Endometrial microvascular endothelial cells (primary cell): ENCODE measurements around the gene CCR5. TPM values are rescaled to one million over a fixed set of nuclear protein-coding genes. Genes with fewer than 3 reads are reported as not detected.
"Not testable (repeated sequence)": the region's sequence is repeated elsewhere in the genome, so short reads cannot be mapped to it uniquely, and the experiment has no call there.

Experiments used
- in situ Hi-C: cut with HindIII; loops from 2 replicates; pipeline ENCODE4 v1.10.0; 2017; ENCODE audit warnings: low sequenced_read_pairs, low pct_unique_long_range_greater_than_20kb; ENCODE audit errors: inconsistent ontology term
- total RNA-seq: library from RNA; depleted of rRNA; stranded (reverse); fragments of >200 nt; gene quantifications from one replicate; pipeline ENCODE4 v1.2.3, GENCODE V29; 2015; ENCODE audit errors: inconsistent ontology term

CCR5 gene
- total RNA-seq, 1 donor from 2014 or later: not detected

DNA sequence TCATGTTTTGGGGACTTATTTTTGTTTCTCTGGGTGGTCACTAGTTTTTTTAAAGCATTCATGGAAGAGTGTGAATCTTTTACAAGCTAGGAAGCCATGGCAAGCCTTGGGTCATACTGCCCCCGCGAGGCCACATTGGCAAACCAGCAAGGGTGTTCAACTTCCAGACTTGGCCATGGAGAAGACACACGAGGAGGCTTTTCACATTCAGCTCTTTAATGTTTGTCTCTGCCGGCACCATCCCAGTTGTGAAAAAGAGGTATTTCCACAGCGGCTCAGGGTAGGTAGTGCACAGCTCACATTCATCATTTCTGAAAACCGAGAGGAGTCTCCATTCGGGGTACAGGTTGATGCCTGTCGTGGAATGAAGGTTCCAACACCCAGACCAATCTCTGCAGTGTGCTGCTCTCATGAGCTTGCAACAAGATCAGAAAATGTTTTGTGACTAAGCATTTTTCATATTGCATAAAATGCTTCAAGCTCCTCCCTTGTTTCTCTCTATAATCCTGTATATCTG is 7.7 kb downstream of the CCR5 start:
- in situ Hi-C loops: no loop called here

DNA sequence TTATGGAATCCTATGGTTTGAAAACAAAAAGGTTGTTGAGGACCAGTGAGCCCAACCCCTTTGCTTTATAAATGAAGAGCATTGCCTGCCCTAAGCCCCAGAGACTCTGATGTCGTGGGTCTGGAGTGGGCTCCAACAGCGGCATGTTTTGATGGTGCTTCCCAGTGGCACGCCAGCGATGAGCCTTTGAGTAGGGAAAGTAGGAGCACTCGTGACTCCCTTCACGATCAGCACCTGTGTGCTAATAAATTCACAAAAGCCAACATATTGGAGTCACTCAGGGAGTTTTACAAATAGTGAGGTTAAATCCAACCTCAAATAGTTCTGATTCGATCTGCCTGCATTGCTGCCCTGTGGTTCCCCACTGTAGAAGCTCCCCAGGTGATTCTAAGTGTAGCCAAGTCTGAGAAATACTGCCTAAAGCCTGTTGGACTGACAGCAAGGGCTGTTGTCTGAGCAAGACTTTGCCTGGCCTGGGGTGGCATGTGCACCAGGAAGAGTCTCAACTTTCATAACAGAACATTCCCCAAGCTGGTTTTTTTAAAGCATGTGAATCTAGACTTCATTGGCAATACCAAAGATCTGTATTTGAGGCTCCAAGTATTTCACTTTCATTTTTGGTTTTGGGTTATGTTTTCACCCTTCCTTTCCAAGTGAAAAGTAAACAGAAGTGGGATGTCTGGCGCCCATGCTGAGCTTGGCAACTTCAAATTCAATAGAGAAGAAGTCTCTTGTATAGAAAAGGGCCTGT is 9.9 kb downstream of the CCR5 start:
- in situ Hi-C loops: no loop called here

DNA sequence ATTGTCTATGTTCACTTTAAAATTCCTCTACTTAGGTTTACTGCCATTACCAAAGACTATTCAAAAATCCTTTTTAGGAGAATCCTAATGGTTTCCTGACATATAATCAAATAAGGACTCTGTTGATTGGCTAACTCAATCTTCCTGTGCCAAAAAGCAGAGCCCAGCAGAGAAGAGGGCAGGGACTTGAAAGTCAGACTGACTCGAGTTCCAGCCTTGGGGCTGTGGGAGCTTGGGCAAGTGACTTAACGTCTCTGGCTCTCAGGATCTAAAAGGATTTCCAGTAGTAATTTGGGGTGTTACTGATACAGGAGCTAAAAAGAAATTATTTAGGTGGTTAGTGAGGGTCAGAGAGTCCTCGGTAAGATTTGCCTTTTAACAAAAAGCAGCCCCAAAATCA is 10.9 kb downstream of the CCR5 start:
- in situ Hi-C loops: no loop called here

DNA sequence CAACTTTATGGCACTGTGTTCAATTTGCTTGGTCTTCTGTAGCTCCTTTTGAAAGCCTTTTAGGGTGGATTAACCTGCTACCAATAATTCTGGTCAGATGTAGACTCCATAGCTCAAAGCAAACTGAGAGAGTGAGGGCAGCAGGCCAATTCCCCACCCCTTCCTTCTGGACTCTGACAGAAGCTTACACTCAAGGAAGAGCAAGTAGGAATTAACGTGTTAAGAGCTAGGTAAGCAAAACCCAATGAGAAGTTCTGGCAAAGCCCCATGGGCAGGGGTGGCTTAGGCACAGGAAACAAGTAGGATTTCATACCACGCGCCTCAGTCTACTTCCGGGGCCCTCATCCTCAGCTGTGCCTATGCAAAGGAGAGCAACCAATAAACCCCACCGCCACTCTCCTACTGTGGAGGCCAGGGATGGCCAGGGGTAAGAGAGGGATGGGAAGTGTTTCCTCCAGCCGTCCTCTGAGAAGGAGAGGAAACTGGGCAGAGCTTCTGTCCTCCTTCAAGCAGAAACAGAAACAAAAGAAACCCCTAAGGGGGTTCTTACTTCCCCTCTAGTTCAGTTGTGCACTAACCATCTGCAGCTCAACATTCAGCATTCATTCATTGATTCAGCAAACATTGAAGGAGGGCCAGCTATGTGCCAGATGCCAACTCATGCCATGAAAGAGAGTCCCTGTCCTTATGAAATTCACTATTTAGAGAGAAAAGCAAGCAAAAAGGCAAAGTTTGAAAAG is 12.6 kb downstream of the CCR5 start:
- in situ Hi-C loops: no loop called here

DNA sequence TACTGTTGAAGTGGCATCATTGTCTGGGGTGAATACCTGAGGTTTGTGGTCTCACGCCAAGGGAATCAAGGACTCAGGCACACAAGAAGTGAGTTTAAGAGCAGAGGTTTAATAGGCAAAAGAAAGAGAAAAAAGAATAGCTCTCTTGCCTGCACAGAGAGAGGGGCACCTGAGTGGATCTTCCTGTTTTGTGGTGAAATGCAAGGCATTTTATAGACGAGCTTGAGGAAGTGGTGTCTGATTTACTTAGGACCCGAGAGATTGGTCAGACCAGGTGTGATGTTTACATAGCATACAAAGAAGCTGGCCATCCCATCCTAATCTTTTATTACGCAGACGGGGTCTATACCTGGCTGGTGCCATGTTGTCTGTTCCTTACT is 13.2 kb downstream of the CCR5 start:
- in situ Hi-C loops: no loop called here

DNA sequence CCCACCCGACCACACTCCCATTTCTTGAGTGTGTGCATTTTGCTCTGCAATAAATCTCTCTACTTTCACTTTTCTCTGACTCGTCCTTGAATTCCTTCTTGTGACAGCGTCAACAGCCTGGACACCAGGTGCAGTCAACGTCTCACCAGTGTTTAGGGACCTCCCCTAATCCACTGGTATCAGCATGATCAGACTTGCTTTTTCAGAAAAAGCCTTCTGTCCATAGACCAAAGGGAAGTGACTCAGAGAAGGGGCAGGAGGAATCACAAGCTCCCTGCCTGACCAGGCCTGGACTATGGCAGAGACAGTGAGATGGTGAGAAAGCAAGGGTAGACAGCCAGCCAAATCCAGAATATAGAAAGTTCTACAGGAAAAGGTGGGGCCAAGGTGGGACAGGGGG is 15.5 kb downstream of the CCR5 start:
- in situ Hi-C loops: no loop called here

DNA sequence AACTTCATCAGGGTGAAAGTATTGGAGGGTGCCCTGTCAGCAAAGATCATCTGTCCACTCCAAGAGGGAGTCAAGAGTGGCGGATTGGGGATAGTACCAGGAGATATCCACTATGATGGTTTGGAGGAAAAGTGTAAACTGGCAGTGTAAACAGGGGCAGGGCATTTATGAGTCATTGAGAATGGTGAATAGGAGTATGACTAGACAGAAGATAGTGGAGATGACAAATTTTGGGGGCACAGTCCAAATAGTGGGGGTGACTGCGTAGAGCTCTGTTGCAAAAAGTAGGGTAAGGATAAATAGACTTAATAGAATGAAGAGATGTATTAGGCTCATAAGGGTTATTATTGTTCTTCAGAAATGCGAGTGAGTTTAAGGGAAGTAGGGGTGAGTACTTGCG is 18.1 kb downstream of the CCR5 start:
- in situ Hi-C loops: not testable (repeated sequence)

DNA sequence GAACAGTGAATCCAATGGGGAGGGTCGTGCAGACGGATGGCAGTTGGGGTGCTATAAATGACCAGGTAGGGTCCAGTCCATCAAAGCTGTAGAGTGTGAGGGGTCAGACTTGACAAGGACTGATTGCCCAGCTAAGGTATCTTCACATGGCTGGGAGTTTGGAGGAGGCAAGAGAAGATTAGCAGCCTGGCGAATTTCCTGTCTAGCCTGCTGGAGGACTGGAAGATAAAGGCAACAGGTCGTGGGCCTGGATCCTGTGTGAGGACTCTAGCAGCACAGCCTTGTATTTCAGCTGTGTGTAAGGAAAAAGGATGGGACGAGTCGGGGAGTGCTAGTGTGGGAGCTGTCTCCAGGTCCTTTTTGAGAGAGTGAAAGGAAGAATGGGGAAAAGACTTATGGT is 18.6 kb downstream of the CCR5 start:
- in situ Hi-C loops: no loop called here

DNA sequence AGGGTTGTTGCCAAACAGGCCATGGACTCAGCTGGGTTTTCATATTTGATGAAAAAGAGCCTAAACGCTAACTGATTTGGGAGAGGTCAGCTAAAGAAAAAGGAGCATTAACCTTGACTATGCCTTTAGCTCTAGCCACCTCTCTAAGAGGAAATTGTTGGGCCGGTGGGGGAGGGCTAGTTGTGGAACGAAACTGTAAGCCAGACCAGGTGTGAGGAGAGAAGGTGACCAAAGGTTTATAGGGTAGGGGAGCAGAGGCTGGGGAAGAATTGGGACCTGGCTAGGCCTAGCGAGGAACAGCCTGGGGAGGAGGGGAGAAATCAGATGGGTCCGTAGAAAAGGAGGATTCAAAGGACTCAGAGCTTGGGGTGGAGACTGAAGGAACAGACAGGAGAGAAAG is 20.8 kb downstream of the CCR5 start:
- in situ Hi-C loops: not testable (repeated sequence)

DNA sequence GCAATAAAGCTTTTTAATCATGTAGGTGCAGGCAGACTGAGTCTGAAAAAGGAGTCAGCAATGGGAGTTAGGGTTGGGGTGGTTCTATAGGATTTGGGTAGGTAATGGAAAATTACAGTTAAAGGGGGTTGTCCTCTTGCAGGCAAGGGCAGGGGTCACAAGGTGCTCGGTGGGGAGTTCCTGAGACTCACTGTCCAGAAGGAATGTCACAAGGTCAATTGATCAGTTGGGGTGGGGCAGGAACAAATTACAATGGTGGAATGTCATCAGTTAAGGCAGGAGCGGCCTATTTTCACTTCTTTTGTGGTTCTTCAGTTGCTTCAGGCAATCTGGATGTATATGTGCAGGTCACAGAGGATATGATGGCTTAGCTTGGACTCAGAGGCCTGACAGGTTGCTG is 22.3 kb downstream of the CCR5 start:
- in situ Hi-C loops: no loop called here

DNA sequence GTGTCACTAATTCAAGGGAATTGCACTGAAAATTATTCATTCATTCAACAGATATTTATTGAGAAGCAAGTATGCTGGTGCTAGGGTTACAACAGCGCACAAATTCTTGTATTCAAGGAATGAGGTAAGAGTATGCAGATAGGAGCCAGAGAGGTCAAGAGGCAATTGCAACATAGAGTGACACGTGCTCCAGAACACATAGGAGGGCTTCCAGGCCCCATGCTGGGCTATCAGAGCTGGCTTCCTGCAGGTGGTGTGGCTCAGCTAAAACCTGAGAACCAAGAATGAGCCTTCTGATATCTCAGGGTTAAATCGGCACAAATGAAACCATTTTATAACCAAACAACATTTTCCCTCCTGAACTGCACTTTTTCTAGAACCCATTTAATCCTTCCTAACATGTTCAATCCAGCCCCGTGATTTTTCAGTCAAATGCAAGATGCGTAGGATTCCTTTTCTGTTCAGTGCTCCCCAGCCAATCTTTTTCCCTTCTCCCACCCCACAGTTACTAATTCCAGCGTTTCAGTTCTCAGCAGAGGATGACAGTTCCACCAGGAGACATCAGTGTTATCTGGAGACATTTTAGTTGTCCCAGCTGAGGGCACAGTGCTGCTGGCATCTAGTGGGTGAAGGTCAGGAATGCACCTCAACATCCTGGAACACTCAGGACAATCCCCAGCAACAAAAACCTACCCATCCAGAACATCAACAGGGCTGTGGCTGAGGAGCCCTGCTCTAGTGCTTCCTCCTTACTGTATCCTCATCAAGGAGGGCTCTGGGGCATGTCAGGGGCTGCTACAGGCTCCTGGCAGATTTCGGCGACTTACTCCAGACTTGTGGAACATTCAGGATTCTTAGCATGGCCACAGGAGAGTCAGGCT is 23.0 kb downstream of the CCR5 start:
- in situ Hi-C loops: no loop called here

DNA sequence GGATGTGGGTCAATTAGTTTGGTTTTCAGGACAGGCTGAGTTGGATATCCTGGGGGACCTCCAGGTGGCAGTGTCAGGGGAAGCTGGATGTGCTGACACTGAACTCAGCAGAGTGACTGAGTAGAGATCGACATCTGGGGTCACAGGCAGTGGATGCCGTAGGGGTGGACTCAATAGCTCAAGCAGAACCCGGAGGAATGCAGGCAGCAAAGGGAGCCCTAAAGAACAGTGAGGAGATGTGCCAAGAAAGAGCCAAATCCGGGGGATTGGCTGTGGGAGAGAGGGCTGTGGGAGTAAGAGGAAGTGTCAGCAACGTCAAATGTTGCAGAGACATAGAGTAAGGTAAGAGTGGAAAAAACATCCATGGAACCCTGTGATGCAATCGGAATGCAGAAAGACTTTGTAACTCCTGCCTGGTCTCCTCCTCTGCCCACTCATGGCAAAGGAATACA is 24.5 kb downstream of the CCR5 start:
- in situ Hi-C loops: no loop called here

DNA sequence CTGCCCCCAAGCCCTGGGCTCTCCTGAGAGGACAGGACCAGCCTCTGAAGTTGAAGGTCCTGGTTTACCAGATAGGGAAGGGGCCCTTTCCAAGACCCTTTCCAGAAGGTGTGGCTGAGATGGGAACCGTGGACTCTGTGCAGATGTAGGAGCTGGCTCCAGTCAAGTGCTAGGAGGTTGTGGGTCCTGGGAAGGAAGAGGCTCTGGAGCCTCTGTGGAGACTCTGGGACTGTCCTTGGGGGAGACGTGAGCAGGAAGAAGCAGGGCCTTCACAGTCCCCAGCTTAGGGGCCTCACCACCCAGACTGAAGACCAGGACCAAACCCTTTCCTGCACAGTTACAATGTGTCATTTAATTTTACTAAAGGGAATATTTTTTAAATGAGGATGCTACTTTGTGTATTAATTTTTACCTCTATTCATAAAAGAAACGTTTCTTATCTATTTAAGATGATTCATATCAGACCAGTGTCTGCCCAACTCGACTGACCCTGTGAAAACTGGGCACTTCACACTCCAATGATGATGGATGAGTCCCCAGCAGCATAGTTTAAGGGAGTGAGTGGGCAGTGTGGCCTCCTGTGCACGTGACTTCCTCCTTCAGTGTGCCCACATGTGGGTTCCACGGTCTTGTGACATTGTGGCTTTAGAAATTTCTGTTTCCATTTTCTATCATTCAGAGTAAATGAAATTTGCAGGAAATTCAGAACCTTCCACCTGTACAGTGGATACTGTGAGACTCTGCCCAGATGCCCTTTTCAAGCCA is 25.2 kb downstream of the CCR5 start:
- in situ Hi-C loops: no loop called here

DNA sequence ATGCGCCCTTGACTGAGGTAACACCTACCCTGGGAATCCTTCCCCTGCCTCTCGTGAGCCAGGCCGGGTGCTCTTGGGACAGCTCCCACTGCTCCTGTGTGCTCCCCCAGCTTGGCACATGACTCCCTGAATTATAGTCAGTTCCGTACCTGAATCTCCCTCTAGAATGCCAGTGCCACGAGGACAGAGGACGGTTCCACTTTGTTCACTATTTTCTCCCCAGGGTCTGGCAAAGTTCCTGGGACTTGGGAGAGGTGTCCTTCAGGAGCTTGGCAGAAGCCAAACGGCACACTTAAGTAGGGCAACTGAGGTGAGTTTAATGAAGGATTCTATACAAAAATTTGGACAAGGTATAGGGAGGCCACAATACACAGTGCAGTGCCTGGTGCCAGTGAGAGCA is 26.4 kb downstream of the CCR5 start:
- in situ Hi-C loops: no loop called here

DNA sequence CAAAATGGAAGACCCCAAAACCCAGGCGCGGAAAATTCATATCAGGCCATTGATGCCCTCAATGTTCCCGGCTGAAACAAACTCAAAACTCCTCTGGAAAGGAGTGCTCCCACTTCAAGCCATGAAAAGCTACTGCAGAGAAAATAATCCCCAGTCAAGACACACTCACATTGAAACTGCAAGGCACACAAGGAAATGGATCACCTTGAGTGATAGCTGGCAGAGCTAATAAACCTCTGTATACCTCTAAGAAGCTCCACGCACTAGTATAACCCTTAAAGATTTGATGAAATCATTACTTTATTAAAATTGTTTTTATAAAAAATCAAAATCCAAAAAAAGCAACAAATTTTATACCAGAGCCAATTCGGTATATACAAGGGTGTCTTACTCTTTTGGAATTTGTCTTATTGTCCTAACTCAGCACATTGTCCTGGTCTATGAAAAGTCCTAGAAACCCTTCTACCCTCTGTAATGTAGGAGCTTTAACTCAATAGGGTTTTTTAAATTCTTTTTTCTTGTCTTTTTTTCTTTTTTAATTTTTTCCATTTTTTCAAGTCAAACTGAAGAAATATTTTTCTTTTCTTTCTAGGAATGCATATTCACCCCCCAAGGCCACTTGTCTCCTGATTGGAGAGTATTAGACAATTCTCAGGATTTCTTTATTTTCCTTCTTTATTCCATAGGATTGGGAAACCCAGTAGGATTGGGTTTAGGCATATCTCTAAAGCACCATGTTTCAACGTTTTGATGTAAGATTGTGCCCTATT is 27.6 kb downstream of the CCR5 start:
- in situ Hi-C loops: no loop called here

DNA sequence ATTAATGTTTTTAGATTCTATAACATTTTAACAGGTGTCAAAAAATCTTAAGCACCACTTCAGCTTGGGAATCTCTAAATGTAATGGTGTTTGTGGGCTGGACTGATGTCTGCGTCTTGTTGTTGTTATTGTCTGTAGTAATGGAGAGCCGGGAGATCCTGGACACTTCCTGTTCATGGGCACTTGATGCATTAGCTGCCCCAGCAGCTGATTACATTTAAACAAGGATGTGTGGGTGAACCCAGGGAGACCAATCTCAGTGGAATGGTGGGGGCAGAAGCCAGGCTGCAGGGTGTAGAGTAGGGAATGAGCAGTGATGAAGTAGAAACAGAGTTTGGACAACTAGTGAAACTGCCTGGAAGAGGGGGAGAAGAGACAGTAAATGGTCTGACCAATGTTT is 28.4 kb downstream of the CCR5 start:
- in situ Hi-C loops: no loop called here

DNA sequence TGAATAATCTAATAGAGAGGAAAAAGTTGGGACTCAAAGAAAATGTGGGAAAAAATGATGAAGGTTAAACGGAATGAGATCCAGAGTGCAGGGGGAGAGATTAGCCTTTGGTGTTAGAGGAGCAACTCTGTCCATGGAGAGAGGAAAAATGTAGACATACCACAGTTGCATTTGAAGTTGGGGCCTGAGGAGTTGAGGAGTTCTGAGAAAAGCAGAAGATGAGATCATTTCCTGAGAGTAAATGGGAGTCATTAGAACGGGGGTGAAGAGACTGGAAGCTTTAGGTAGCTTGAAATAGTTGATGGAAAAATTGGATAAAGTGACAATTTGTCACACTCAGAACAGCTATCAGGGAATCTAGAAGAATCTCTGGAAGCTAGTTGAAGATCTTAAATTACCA is 28.8 kb downstream of the CCR5 start:
- in situ Hi-C loops: no loop called here
